Tibial nerve (tissue), 4 donors: ENCODE results near the gene THRAP3.

Source experiments
- CTCF ChIP-seq, 5 experiments: fragments of 200-600 bp in 3 of 5; fragments of 450-650 bp in 2 of 5; sonication (generic) in 3 of 5; IDR thresholded peaks; one replicate each; pipeline ENCODE4 v1.5.1; 2016 to 2019; ENCODE audit warnings: antibody characterized with exemption in 5 of 5, mild to moderate bottlenecking in 3 of 5, moderate library complexity in 2 of 5
- EP300 ChIP-seq, 2 donors: sonication (generic); formaldehyde crosslinking; IDR thresholded peaks; one replicate each; pipeline ENCODE4 v1.6.1; 2017; ENCODE audit warnings: antibody characterized with exemption in 2 of 2, mild to moderate bottlenecking in 1 of 2
- POLR2A ChIP-seq, 2 donors: fragments of 450-650 bp; IDR thresholded peaks; one replicate each; pipeline ENCODE4 v1.6.1; 2017; ENCODE audit warnings: antibody characterized with exemption in 2 of 2, mild to moderate bottlenecking in 2 of 2, moderate library complexity in 2 of 2

DNA sequence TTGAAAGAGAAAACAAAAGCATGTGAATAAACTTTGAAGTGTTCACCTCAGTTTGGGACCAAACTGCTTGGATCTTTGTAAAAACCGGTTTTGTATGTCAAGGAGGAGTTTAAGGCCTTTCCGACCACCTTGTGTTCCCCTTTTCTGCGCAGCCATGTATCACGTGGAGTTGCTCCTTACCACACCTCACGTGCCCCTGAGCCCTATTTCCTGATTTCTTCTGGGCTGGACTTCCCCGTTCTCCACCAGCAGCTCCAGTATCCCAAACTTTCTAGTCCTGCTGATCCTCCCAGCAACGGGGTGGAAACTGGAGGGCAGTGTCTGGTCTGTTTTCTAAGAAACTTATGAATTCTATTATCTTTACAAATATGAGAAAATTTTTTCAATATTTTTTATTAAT lies 80.3 kb downstream of the THRAP3 start:
- TF ChIP-seq POLR2A (IDR thresholded peaks at IDR 0.05) (no peak), CTCF (IDR thresholded peaks at IDR 0.05) (no peak), EP300 (IDR thresholded peaks at IDR 0.05) (peak in 1 of 2 donors; percentile 21)
